SU-DHL-6 (cell line): ENCODE data around the gene TLK2.
"Not testable (repeated sequence)": the region's sequence is repeated elsewhere in the genome, so short reads cannot be mapped to it uniquely, and the experiment has no call there.

Experiments
- EZH2phosphoT487 ChIP-seq: fragments of 200-600 bp; sonication (generic), shearing (Covaris generic); conservative IDR thresholded peaks from 2 replicates; pipeline ENCODE4 v1.6.1; 2018; ENCODE audit warnings: mild to moderate bottlenecking, antibody characterized with exemption, low read length, moderate library complexity, mixed read lengths
- TF ChIP-seq, protein P1 (sequence below): fragments of 200-600 bp; sonication (generic); IDR thresholded peaks from one replicate; pipeline ENCODE4 v1.5.1; 2017; ENCODE audit warnings: antibody characterized with exemption, mild to moderate bottlenecking, low read length, moderate library complexity; ENCODE audit not compliant: insufficient read depth, poor library complexity, severe bottlenecking

DNA sequence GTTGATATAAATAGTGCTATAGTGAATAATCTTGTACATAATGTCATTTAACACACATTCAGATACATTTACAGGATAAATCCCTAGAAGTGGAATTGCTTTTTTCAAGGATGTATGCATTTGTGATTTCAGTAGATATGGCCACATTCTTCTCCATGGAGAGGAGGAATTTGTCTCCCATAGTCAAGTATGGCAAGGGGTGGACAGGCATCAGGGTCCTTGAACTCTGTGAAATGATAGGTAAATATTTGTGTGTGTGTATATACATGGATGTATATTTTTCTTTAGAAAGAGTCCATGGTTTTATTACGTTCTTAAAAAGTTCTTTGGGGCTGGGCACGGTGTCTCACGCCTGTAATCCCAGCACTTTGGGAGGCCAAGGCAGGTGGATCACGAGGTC, 17.7 kb downstream of the TLK2 start:
- TF ChIP-seq, protein P1, sequence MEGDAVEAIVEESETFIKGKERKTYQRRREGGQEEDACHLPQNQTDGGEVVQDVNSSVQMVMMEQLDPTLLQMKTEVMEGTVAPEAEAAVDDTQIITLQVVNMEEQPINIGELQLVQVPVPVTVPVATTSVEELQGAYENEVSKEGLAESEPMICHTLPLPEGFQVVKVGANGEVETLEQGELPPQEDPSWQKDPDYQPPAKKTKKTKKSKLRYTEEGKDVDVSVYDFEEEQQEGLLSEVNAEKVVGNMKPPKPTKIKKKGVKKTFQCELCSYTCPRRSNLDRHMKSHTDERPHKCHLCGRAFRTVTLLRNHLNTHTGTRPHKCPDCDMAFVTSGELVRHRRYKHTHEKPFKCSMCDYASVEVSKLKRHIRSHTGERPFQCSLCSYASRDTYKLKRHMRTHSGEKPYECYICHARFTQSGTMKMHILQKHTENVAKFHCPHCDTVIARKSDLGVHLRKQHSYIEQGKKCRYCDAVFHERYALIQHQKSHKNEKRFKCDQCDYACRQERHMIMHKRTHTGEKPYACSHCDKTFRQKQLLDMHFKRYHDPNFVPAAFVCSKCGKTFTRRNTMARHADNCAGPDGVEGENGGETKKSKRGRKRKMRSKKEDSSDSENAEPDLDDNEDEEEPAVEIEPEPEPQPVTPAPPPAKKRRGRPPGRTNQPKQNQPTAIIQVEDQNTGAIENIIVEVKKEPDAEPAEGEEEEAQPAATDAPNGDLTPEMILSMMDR, result not testable (repeated sequence)
- TF ChIP-seq EZH2phosphoT487, result not testable (repeated sequence)
